Astrocyte (in vitro differentiated cells and primary cell): ENCODE results near the gene COL18A1. TPM values are rescaled to one million over a fixed set of nuclear protein-coding genes. Genes with fewer than 3 reads are reported as not detected.

Source experiments
- DNase-seq: peaks from one replicate; pipeline ENCODE4 v3.0.0-alpha.2; 2010; ENCODE audit warnings: low read depth
- FAIRE-seq: peaks from 2 replicates; lab custom pipeline; 2011; peaks lifted over from hg19 to GRCh38; lab: Jason Lieb, UNC
- H2AFZ ChIP-seq: 2 replicates; pipeline ENCODE4 v1.6.0; 2012; ENCODE audit warnings: low read depth, low read length, inconsistent platforms
- H3K27ac ChIP-seq: 2 replicates; pipeline ENCODE4 v1.5.1; 2011; ENCODE audit warnings: low read depth, low read length, inconsistent platforms
- H3K27me3 ChIP-seq: 2 replicates; pipeline ENCODE4 v1.6.0; 2011; ENCODE audit warnings: low read length, inconsistent platforms; ENCODE audit not compliant: insufficient read depth
- H3K36me3 ChIP-seq: 2 replicates; pipeline ENCODE4 v1.5.1; 2011; ENCODE audit warnings: low read length, inconsistent platforms; ENCODE audit not compliant: insufficient read depth
- H3K4me1 ChIP-seq: 2 replicates; pipeline ENCODE4 v1.5.1; 2011; ENCODE audit warnings: low read length, inconsistent platforms; ENCODE audit not compliant: insufficient read depth
- H3K4me2 ChIP-seq: 2 replicates; pipeline ENCODE4 v1.6.0; 2012; ENCODE audit warnings: low read length, inconsistent platforms
- H3K4me3 ChIP-seq: 2 replicates; pipeline ENCODE4 v1.5.1; 2011; ENCODE audit warnings: low read depth, mild to moderate bottlenecking, low read length, inconsistent platforms; ENCODE audit not compliant: insufficient read depth
- H3K79me2 ChIP-seq: 2 replicates; pipeline ENCODE4 v1.6.0; 2012; ENCODE audit warnings: mild to moderate bottlenecking, low read length, inconsistent platforms; ENCODE audit not compliant: insufficient read depth
- H3K9ac ChIP-seq: 2 replicates; pipeline ENCODE4 v1.6.0; 2012; ENCODE audit warnings: mild to moderate bottlenecking, low read length, inconsistent platforms
- H3K9me3 ChIP-seq: 2 replicates; pipeline ENCODE4 v1.5.1; 2012; ENCODE audit warnings: low read depth, mild to moderate bottlenecking, low read length, inconsistent platforms; ENCODE audit not compliant: insufficient read depth
- H4K20me1 ChIP-seq: 2 replicates; pipeline ENCODE4 v1.6.0; 2012; ENCODE audit warnings: low read length, inconsistent platforms; ENCODE audit not compliant: insufficient read depth
- H3K27ac Mint-ChIP-seq: one replicate; pipeline ENCODE4 v1.8.0; 2021; ENCODE audit warnings: mild to moderate bottlenecking, mixed read lengths; ENCODE audit not compliant: unreplicated experiment
- H3K27me3 Mint-ChIP-seq: one replicate; pipeline ENCODE4 v1.8.0; 2021; ENCODE audit warnings: low read depth, mixed read lengths; ENCODE audit not compliant: unreplicated experiment
- H3K36me3 Mint-ChIP-seq: one replicate; pipeline ENCODE4 v1.8.0; 2021; ENCODE audit warnings: low read depth, mixed read lengths; ENCODE audit not compliant: unreplicated experiment
- H3K4me1 Mint-ChIP-seq: one replicate; pipeline ENCODE4 v1.8.0; 2021; ENCODE audit warnings: low read depth, mixed read lengths; ENCODE audit not compliant: unreplicated experiment
- H3K4me3 Mint-ChIP-seq: one replicate; pipeline ENCODE4 v1.8.0; 2021; ENCODE audit warnings: mild to moderate bottlenecking, moderate library complexity, mixed read lengths; ENCODE audit not compliant: unreplicated experiment
- H3K9me3 Mint-ChIP-seq: one replicate; pipeline ENCODE4 v1.8.0; 2021; ENCODE audit warnings: mild to moderate bottlenecking, mixed read lengths; ENCODE audit not compliant: unreplicated experiment
- CTCF ChIP-seq: IDR thresholded peaks from 2 replicates; pipeline ENCODE4 v1.5.1; 2011; ENCODE audit warnings: low read depth, mild to moderate bottlenecking, inconsistent platforms, low read length, moderate library complexity; ENCODE audit not compliant: insufficient read depth
- EZH2 ChIP-seq: IDR thresholded peaks from 2 replicates; pipeline ENCODE4 v1.6.1; 2012; ENCODE audit warnings: mild to moderate bottlenecking, low read length, inconsistent platforms; ENCODE audit not compliant: insufficient read depth
- total RNA-seq: library from RNA; stranded (reverse); gene quantifications from 2 replicates; pipeline ENCODE4 v1.2.1, GENCODE V29; 2021

Gene COL18A1
- total RNA-seq, 1 donor from 2014 or later, result 616 TPM

- H3K27ac ChIP-seq, result no peak overlapping the region
- Mint-ChIP-seq H3K27ac (peak overlapping the region; percentile 34), H3K36me3 (peaks cover 13% of the 10 kb centered on the region), H3K4me1 (peaks cover 25% of the 10 kb centered on the region), H3K4me3 (no peak overlapping the region), H3K27me3 (no peaks in the 10 kb centered on the region), H3K9me3 (no peaks in the 10 kb centered on the region)
- no peak overlapping the region for H3K9ac ChIP-seq
- TF ChIP-seq CTCF (no peak), EZH2 (no peak)
- peaks cover 56% of the 10 kb centered on the region for H4K20me1 ChIP-seq
- H3K79me2 ChIP-seq, result peaks cover 57% of the 10 kb centered on the region
- no peak overlapping the region for H3K4me2 ChIP-seq
- no peak overlapping the region for H2AFZ ChIP-seq
- no peaks in the 10 kb centered on the region for H3K36me3 ChIP-seq
- FAIRE-seq (no peak), DNase-seq (no peak)
- no peak overlapping the region for H3K4me3 ChIP-seq
- H3K9me3 ChIP-seq, result no peaks in the 10 kb centered on the region
- H3K27me3 ChIP-seq, result no peaks in the 10 kb centered on the region
- peaks cover 21% of the 10 kb centered on the region for H3K4me1 ChIP-seq
Measured at GRCh38 chr21:45453308-45453950, 48.5 kb downstream of the COL18A1 start.

GRCh38 chr21:45454060-45454925 lies 49.3 kb downstream of the COL18A1 start:
- Histone ChIP-seq H3K9ac (no peak overlapping the region), H3K4me2 (peak overlapping the region; percentile 67), H4K20me1 (peaks cover 50% of the 10 kb centered on the region), H3K79me2 (peaks cover 49% of the 10 kb centered on the region), H3K27ac (no peak overlapping the region), H3K36me3 (no peaks in the 10 kb centered on the region), H3K9me3 (no peaks in the 10 kb centered on the region), H2AFZ (no peak overlapping the region), H3K4me1 (peaks cover 21% of the 10 kb centered on the region), H3K4me3 (no peak overlapping the region), H3K27me3 (no peaks in the 10 kb centered on the region)
- Mint-ChIP-seq H3K27me3 (no peaks in the 10 kb centered on the region), H3K36me3 (peaks cover 8% of the 10 kb centered on the region), H3K27ac (peak overlapping the region; percentile 41), H3K4me1 (peaks cover 21% of the 10 kb centered on the region), H3K4me3 (no peak overlapping the region), H3K9me3 (no peaks in the 10 kb centered on the region)
- no peak for DNase-seq
- TF ChIP-seq CTCF (no peak), EZH2 (no peak)
- no peak for FAIRE-seq
